GF-D8 (cell line): ENCODE results near the gene DNAI2.

Source experiments
- DNase-seq: peaks from one replicate; lab custom pipeline; 2025; lab: John Stamatoyannopoulos, UW

Gene DNAI2, protein sequence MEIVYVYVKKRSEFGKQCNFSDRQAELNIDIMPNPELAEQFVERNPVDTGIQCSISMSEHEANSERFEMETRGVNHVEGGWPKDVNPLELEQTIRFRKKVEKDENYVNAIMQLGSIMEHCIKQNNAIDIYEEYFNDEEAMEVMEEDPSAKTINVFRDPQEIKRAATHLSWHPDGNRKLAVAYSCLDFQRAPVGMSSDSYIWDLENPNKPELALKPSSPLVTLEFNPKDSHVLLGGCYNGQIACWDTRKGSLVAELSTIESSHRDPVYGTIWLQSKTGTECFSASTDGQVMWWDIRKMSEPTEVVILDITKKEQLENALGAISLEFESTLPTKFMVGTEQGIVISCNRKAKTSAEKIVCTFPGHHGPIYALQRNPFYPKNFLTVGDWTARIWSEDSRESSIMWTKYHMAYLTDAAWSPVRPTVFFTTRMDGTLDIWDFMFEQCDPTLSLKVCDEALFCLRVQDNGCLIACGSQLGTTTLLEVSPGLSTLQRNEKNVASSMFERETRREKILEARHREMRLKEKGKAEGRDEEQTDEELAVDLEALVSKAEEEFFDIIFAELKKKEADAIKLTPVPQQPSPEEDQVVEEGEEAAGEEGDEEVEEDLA

GRCh38 chr17:74274060-74274708 lies at the start of gene DNAI2:
TSS of gene DNAI2 (plus strand) at chr17:74274234. CDS start at chr17:74281818, 7,584 bp downstream.
- DNase-seq, result no peak

GRCh38 chr17:74224959-74225725 lies 48.9 kb upstream of the DNAI2 start:
- DNase-seq, result no peak

DNA sequence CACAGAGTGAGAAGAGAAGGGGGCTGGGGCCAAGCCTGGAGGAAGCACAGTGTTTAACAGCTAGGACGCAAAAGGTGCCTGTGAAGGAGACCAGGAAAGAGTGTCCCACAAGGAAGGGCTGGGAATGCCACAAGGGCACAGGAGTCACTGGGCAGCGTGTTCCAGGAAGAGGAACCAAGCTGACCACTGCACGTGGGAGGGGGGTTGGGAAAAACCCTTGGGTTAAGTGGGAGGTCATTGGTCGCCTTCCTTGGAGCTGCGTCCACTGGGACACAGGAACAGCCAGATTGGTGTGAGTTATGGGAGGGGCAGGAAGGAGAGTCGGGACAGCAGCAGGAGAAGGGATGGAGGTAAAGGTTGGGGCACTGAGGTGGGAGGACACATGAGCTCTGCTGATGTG lies 47.8 kb upstream of the DNAI2 start:
- DNase-seq, result no peak

DNA sequence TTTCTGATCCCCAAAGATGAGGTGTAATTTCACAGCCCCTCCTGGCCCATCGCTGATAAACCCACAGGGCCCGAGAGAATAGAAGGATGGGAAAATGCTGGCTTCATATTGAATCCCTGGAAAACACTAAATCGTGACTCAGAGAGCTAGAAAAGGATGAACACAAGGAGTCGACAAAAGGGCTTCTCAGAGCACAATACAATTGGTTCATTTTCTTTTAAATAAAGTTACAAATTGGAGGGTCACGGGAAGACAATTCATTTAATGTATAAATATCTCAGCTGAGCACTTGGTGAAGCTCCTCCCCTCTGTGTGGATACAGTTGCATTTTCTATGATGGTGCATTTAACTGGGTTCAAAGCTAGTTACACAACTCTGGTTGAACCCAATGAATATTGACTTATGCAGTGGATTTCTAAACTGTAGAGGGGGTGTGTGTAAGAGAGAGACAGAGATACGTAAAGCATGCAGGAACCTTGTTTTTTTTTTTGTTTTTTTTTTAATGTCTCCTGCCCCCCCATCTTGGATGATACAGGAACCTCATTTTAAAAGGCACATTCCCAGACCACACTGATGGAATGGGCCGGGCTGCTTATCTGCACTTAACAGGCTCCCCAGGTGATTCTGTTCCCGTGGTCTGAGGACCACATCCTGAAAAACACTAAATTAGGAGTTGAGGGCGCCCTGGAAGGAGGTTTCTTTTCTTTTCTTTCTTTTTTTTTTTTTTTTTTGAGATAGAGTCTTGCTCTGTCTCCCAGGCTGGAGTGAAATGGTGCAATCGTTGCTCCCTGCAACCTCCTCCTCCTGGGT lies 46.6 kb upstream of the DNAI2 start:
- no peak for DNase-seq

GRCh38 chr17:74228306-74228978 lies 45.6 kb upstream of the DNAI2 start:
- no peak for DNase-seq

- no peak for DNase-seq
Observed at GRCh38 chr17:74230896-74231295, 43.1 kb upstream of the DNAI2 start.

DNA sequence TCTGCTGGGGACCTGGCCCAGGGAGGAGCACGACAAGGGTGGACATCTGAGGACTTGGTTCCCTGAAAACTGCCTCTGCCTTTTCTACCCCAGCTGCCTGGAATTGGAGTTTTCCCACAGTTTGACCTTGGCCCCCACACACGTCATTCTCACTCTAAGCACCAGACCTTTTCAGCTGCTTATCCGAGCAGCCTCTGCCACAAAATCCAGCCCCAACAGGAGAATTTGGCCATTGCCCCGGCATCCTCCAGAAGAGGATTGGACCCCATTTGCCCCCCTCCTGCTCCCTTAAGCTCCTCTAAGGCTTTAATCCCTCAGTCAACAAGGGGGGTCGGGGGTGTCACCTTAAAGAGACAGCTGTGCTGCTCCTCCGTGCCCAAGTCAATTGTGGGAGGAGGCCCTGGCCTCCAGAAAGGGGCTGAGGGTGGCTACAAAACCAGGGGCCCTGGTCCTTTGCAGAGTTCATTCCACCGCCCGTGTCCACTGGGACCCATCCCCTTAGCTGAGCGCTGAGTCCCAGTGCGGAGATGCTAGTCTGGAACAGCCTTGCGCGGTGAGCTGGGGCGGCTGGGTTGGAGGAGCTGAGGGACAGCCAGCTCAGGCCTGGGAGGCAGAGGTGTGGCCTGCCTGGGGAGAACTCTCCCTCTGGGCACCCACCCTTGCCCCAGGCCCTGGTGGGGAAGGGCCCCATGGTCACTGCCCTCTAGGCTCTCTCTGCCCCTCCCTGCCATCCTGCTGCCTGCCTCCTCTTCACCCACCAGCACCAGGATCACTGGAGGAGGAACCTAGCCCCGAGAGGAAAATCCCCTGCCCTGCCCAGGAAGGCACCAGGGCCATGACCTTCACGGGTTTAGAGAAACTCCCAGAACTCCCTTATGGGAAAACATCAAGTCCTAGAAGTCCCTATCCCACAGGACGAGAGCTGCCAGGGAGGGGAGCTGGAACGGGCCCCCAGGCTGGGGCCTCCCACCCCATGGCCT lies 41.8 kb upstream of the DNAI2 start:
- no peak for DNase-seq

GRCh38 chr17:74233937-74234336 lies 40.1 kb upstream of the DNAI2 start:
- DNase-seq, result no peak

- DNase-seq, result no peak
Observed at GRCh38 chr17:74234486-74234885, 39.5 kb upstream of the DNAI2 start.

DNA sequence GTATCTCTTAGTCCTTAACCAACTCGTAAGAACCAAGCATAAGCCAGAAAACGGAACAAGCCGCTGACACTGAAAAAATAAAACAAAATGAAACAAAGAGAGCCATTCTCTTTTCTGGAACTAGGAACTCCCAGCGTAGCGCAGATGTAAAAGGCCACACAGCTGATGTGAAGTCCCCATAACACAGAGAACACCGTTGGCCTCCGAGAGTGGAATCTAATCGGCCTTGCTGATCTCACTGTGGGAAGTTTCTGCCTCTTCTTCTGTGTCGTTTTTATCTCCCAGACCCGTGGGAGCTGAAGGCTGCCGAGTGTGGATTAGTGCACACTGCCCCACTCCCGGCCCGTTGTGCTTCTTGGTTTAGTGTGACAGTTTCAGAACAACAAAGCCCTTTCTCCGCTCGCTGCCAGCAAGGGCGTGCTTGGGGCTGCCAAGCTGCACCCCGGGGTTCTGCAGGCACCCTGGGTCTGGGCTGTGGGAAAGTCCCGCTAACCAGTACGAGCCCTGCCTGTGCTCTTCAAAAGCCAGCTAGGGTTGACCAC lies 38.9 kb upstream of the DNAI2 start:
- no peak for DNase-seq

DNA sequence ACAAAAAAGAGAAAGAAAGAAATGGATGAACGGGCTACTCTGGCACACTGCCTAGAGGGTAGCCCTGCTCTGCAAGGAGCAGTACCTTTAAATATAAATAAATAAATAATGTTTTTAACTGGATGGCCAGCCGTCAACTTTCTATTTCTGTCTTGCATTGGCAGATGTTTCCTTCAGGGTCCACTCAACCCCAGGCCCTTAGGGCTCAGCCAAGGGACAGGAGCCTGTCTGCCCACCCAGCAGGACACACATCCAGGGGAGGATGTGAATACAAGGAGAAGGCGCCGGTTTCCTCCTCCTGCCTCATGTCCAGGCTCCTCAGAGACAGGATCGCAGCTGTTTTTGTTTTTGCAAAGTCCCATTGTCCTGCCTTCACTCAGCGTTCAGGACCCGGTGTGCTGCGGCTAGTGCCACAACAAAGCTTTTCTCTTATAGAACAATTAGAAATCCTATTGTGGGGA lies 38.1 kb upstream of the DNAI2 start:
- no peak for DNase-seq

DNA sequence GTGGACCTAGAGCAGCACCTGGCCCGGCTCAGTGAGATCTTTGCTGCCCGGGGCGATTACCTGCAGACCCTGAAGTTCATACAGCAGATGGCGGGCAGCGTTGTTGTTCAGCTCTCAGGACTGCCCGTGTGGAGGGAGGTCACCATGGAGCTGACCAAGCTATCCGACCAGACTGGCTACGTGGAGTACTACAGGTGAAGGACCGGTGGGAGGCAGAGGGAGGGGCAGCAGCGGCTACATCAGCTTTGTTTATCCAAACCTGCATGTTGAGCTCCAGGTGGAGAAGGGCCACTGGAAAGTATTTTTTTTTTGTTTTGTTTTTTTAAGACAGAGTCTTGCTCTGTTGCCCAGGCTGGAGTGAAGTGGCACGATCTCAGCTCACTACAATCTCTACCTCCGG lies 36.7 kb upstream of the DNAI2 start:
- DNase-seq, result no peak

DNA sequence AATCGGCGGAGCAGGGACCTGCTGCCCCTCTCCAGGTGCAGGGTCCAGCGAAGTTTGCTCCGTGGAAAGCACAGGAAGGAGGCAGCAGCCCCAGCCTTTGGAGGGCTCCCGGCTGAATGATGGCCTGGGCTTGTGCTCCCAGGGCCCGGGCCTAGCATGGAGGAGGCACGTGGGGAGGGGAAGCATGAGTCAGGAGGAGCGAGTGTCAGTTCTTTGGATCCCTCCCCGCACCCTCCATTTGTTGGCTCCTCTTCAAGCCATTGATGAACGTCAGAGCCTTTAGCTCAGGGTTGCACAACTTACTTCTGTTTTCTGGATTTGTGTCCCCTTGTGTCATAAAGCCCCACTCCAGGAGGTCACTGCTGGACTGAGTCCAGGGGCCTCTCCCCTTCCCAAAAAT lies 34.9 kb upstream of the DNAI2 start:
- no peak for DNase-seq

DNA sequence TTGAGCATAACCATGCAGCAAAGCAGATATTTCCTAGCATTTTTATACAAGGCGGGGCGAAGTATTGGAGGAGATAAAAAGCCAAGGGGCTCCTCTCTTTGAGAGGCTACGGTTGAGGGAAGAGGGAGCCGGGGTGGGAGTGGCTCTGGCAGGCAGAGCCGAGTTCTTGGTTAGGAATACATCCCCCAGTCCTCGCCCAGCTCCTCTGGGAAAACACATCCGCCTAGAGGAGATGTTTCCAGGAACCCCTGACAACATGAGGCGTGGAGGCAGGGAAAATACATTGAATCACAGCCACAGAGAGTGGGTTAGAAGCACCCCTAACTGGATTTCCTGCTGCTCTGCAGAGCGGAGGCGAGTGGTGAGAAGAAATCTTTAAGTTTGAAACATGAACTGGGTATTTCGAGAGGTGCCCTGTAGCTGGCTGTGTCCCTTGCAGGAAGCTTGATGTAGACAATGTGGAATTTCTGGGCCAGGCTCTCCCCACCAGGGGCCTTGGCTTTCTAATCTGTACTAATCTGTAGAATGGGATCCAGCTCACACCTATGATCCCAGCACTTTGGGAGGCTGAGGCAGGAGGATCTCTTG lies 33.3 kb upstream of the DNAI2 start:
- no peak for DNase-seq

- DNase-seq, result no peak
Observed at GRCh38 chr17:74241431-74241830, 32.6 kb upstream of the DNAI2 start.

- no peak for DNase-seq
Observed at GRCh38 chr17:74241847-74242246, 32.2 kb upstream of the DNAI2 start.

DNA sequence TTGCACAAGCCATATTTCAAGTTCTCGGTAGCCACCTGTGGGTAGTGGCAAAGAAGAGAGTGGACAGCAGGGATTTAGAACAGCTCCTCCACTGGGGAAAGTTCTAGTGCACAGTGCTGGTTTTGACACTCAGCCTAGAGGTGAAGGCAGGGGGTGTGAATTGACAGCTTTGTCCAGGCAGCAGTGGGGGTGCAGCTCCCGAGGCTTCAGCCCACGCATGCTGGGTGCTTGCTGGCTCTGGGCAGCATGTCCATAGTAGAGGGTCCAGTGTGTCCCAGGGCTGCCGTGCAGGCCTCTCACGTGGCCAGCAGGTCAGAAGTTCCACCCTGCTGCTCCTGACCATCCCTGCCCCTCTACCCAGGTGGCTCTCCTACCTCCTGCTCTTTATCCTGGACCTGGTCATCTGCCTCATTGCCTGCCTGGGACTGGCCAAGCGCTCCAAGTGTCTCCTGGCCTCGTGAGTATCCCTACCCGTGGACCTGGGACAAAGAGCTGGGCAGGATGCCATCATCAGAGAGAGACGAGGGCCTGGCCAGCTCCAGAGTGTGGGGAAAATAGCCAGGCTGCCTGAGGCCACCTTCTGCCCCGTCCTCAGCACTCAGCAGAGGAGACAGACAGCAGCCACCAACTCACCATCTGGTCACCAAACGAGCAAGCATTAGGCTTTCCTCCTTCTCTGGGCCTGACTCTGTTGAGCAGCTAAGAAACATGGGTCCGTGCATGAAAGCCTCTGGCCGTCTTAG lies 30.9 kb upstream of the DNAI2 start:
- no peak for DNase-seq

DNA sequence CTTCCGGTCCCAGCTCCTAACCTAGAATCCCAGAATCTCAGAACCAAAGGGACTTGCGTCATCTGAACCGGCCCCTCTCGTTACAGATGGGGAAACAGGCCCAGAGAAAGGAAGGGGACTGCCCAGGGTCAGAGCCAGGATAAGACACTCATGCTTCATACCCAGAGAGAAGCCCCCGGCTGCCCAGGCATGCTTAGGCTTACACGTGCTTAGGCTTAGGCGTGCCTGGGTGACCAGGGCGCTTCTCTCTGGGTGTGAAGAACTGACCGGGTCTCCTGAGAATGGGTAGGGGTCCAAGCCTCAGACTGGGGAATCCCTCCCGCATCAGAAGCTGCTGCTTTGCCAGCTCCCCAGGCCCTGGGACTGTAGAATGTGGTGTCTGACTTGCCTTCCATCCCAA lies 29.9 kb upstream of the DNAI2 start:
- DNase-seq, result no peak
